PC-3 (cell line): Measurements from ENCODE around the gene IGFBP4. TPM values are rescaled to one million over a fixed set of nuclear protein-coding genes. Genes with fewer than 3 reads are reported as not detected.

Experiments
- ATAC-seq: fragments of 200-7000 bp; cut with Tn5 transposase; 2 replicates; pipeline ENCODE4 v1.9.1; 2020; ENCODE audit warnings: mild to moderate bottlenecking, moderate library complexity
- BruUV-seq: library from RNA; stranded (reverse); fragments of 400-500 nt; replicated peaks from 2 replicates; lab custom pipeline; 2021; lab: Mats Ljungman, UMichigan
- CTCF ChIA-PET: fragments of 300-600 bp; sonication (Branson Sonifier 250); formaldehyde crosslinking; loops from one replicate; lab custom pipeline; 2022; ENCODE audit warnings: antibody characterized with exemption; lab: Charles Lee
- POLR2A ChIA-PET: fragments of 300-600 bp; sonication (Branson Sonifier 250); formaldehyde crosslinking; loops from one replicate; lab custom pipeline; 2022; ENCODE audit warnings: antibody characterized with exemption; ENCODE audit not compliant: unreplicated experiment; lab: Charles Lee
- DNase-seq: peaks from one replicate; pipeline ENCODE4 v3.0.0-alpha.2; 2015
- H2AFZ ChIP-seq: fragments of 300-600 bp; sonication (generic); 2 replicates; pipeline ENCODE4 v1.6.0; 2016; ENCODE audit warnings: antibody characterized with exemption, low read length
- H3F3A ChIP-seq: fragments of 300-600 bp; sonication (generic); one replicate; pipeline ENCODE4 v1.6.0; 2017; ENCODE audit warnings: antibody characterized with exemption, low read length, control low read depth, mild to moderate bottlenecking; ENCODE audit not compliant: unreplicated experiment
- H3K27ac ChIP-seq: fragments of 300-600 bp; sonication (generic); 2 replicates; pipeline ENCODE4 v1.5.1; 2016; ENCODE audit warnings: mild to moderate bottlenecking, low read length
- H3K27me3 ChIP-seq: fragments of 300-600 bp; sonication (generic); 2 replicates; pipeline ENCODE4 v1.6.1; 2016; ENCODE audit warnings: low read length, mixed read lengths
- H3K36me3 ChIP-seq: fragments of 300-600 bp; sonication (generic); 2 replicates; pipeline ENCODE4 v1.6.1; 2016; ENCODE audit warnings: low read depth, mixed run types, low read length, mixed read lengths
- H3K4me1 ChIP-seq: fragments of 300-600 bp; sonication (generic); 2 replicates; pipeline ENCODE4 v1.5.1; 2016; ENCODE audit warnings: low read length; ENCODE audit not compliant: insufficient read depth
- H3K4me2 ChIP-seq: fragments of 300-600 bp; sonication (generic); 2 replicates; pipeline ENCODE4 v1.6.0; 2016; ENCODE audit warnings: low read length
- H3K4me3 ChIP-seq: fragments of 300-600 bp; sonication (generic); 2 replicates; pipeline ENCODE4 v1.5.1; 2016; ENCODE audit warnings: mild to moderate bottlenecking, low read length, mixed read lengths
- H3K79me2 ChIP-seq: fragments of 300-600 bp; sonication (generic); 2 replicates; pipeline ENCODE4 v1.6.1; 2017; ENCODE audit warnings: low read length, mixed read lengths
- H3K9ac ChIP-seq: fragments of 300-600 bp; sonication (generic); 2 replicates; pipeline ENCODE4 v1.6.0; 2016; ENCODE audit warnings: mild to moderate bottlenecking, low read length
- H3K9me2 ChIP-seq: fragments of 300-600 bp; sonication (generic); replicated peaks from 2 replicates; pipeline ENCODE4 v1.6.1; 2016; ENCODE audit warnings: mixed run types, low read length, mixed read lengths
- H3K9me3 ChIP-seq: fragments of 300-600 bp; sonication (generic); 2 replicates; pipeline ENCODE4 v1.6.1; 2016; ENCODE audit warnings: low read length, mixed read lengths
- H4K20me1 ChIP-seq: fragments of 300-600 bp; sonication (generic); 2 replicates; pipeline ENCODE4 v1.6.1; 2016; ENCODE audit warnings: low read length, mixed read lengths
- CTCF ChIP-seq: fragments of 300-600 bp; sonication (generic); conservative IDR thresholded peaks from 2 replicates; pipeline ENCODE4 v1.5.1; 2017; ENCODE audit warnings: antibody characterized with exemption, low read depth, mild to moderate bottlenecking, low read length
- EZH2 ChIP-seq: fragments of 300-600 bp; sonication (generic); IDR thresholded peaks from one replicate; pipeline ENCODE4 v1.6.1; 2017; ENCODE audit warnings: antibody characterized with exemption, mild to moderate bottlenecking, low read length; ENCODE audit not compliant: unreplicated experiment
- EZH2phosphoT487 ChIP-seq: fragments of 300-600 bp; sonication (generic); IDR thresholded peaks from 2 replicates; pipeline ENCODE4 v1.6.1; 2018; ENCODE audit warnings: mild to moderate bottlenecking, antibody characterized with exemption, low read length, borderline replicate concordance
- intact Hi-C: fragments of 100-400 bp; cut with micrococcal nuclease; formaldehyde crosslinking; loops from 2 replicates; pipeline ENCODE4 v1.9.0; 2023
- total RNA-seq: library from RNA; depleted of rRNA; stranded (reverse); fragments of >200 nt; gene quantifications from 2 replicates; pipeline ENCODE4 v1.2.3, GENCODE V29; 2014

Gene IGFBP4
- total RNA-seq, 1 experiment from 2014 or later = 164 TPM

- peak overlapping the region; percentile 79 for H3K9ac ChIP-seq
- DNase-seq = no peak
- H3K9me2 ChIP-seq = no peaks in the 10 kb centered on the region
- BruUV-seq = no TSS peak
- peak overlapping the region; percentile 99 for H3K27ac ChIP-seq
- TF ChIP-seq EZH2 (no peak), CTCF (no peak), EZH2phosphoT487 (no peak)
- peaks cover 60% of the 10 kb centered on the region for H3K4me1 ChIP-seq
- H3F3A ChIP-seq = peaks cover 31% of the 10 kb centered on the region
- H3K9me3 ChIP-seq = no peaks in the 10 kb centered on the region
- H3K4me2 ChIP-seq = 0 out of 2 replicates have a peak overlapping the region, but pooled peaks have one; percentile 74
- no peak overlapping the region for H2AFZ ChIP-seq
- CTCF ChIA-PET = interaction anchor here (0.6 kb wide), 1 partner anchor 9 kb away, joined by 15 read pairs; no protein-coding TSS in a partner anchor
- no peaks in the 10 kb centered on the region for H4K20me1 ChIP-seq
- H3K27me3 ChIP-seq = no peaks in the 10 kb centered on the region
- POLR2A ChIA-PET = no interaction called here
- H3K36me3 ChIP-seq = peaks cover 58% of the 10 kb centered on the region
- no peak for ATAC-seq
- no peaks in the 10 kb centered on the region for H3K79me2 ChIP-seq
- H3K4me3 ChIP-seq = no peak overlapping the region
- intact Hi-C loops = loop anchor here (5.0 kb wide), 1 partner anchor 47 kb away; no protein-coding TSS in a partner anchor
Observed at GRCh38 chr17:40484973-40485530, 41.8 kb downstream of the IGFBP4 start.

GRCh38 chr17:40485851-40486521 lies 42.7 kb downstream of the IGFBP4 start:
- no peaks in the 10 kb centered on the region for H4K20me1 ChIP-seq
- CTCF ChIA-PET = interaction anchor here (0.6 to 1.3 kb wide), 2 partner anchors 9 to 47 kb away, joined by 4 to 15 read pairs; no protein-coding TSS in a partner anchor
- H3F3A ChIP-seq = peaks cover 31% of the 10 kb centered on the region
- H2AFZ ChIP-seq = no peak overlapping the region
- H3K27ac ChIP-seq = peak overlapping the region; percentile 99
- ATAC-seq (peak; percentile 78), DNase-seq (peak; percentile 91)
- no peaks in the 10 kb centered on the region for H3K79me2 ChIP-seq
- H3K4me3 ChIP-seq = no peak overlapping the region
- POLR2A ChIA-PET = interaction anchor here (0.5 kb wide), 1 partner anchor 346 kb away, joined by 5 read pairs; no protein-coding TSS in a partner anchor
- H3K27me3 ChIP-seq = no peaks in the 10 kb centered on the region
- no peak for TF ChIP-seq EZH2phosphoT487
- no peak for TF ChIP-seq EZH2
- no peak for TF ChIP-seq CTCF
- H3K9me2 ChIP-seq = no peaks in the 10 kb centered on the region
- no TSS peak for BruUV-seq
- intact Hi-C loops = loop anchor here (5.0 kb wide), 1 partner anchor 46 kb away; no protein-coding TSS in a partner anchor
- peak overlapping the region; percentile 74 for H3K4me2 ChIP-seq
- H3K9me3 ChIP-seq = no peaks in the 10 kb centered on the region
- H3K36me3 ChIP-seq = peaks cover 63% of the 10 kb centered on the region
- H3K9ac ChIP-seq = peak overlapping the region; percentile 79
- peaks cover 66% of the 10 kb centered on the region for H3K4me1 ChIP-seq
